DMS114 treated with DMSO at 0.1 percent for 48 hours (cell line): ENCODE measurements around the gene TEAD4.
A peak's percentile ranks its signal among the peaks of the same experiment; 100 is the strongest.
"Not testable (repeated sequence)": the region's sequence is repeated elsewhere in the genome, so short reads cannot be mapped to it uniquely, and the experiment has no call there.

Source experiments
- DNase-seq: peaks from one replicate; lab custom pipeline; 2025; ENCODE audit not compliant: unreplicated experiment; lab: John Stamatoyannopoulos, UW

Gene TEAD4

DNA sequence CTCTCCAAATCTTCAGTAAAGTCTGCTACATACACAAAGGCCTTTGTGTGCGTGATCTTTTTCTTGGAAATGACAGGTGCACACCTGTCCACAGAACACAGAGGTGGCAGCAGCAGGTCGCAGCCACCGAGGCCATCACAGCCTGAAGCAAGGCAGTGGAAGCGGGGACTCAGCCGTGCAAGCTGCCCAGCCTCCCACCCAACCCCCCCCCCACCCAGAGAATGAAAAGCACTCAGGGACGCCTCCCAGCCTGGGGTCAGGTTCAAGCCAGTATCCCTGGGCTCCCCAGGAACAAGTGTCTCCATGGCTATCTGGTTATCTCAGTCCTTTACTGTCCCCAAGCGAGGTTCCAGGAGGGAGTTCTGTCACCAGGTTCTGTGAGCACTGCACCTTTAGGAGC lies 86.8 kb downstream of the TEAD4 start:
- DNase-seq, result no peak

DNA sequence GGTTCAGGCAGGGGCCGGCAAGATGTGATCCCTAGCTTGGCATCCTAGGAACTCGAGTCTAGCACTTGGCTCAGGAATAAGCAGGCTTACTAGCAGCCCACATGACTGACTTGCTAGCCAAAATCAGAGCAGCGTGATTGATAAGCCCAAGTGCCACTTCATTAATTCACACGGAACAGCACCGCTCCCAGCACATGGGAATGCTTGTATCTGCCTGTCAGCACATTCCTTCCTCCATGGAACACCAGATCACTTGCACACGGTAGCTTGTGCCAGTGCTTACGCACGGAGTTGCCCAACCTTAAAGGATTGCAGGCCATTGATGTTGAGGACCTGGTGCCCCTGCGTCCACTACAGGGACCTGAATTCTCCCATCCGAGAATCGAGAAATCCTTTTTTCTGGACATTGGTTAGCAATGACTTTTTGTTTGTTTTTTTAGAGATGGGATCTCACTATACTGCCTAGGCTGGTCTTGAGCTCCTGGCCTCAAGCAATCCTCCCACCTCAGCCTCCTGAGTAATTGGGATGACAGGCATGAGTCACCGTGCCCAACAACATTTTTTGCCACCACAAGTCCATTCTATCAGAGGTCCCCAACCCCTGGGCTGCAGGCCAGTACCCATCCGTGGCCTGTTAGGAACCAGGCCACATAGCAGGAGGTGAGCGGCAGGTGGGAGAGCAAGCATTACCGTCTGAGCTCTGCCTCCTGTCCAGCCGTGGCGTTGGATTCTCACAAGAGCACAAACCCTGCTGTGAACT lies 87.4 kb downstream of the TEAD4 start:
- no peak for DNase-seq

DNA sequence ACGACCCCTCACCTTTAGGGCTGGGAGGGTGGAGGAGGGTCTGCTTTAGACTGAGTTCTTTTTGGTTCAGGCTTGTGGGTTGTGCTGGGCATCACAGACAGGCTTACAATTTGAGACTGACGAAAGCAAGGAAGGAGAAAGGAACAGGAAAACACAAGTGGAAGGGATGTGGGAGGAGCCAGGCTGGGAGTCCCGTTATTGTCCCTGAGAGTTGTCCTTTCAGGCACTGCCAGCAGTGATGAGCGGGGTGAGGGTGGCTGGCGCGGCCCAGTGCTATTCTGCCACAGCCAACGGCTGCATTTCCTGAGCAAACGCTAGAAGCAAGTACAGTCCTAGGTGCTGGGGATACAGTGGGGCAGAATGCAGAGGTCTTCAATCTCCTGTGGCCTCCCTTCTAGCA lies 88.8 kb downstream of the TEAD4 start:
- DNase-seq, result no peak

DNA sequence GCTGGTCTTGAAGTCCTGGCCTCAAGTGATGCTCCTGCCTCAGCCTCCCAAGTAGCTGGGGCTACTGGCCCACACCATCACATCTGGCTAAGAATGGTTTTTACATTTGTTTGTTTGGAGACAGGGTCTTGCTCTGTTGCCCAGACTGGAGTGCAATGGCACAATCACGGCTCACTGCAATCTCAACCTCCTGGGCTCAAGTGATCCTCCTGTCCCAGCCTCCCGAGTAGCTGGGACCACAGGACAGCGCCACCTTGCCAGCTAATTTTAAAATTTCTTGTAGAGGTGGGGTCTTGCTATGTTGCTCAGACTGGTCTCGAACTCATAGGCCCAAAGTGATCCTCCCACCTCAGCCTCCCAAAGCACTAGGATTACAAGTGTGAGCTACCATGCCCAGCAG lies 89.3 kb downstream of the TEAD4 start:
- DNase-seq, result no peak

DNA sequence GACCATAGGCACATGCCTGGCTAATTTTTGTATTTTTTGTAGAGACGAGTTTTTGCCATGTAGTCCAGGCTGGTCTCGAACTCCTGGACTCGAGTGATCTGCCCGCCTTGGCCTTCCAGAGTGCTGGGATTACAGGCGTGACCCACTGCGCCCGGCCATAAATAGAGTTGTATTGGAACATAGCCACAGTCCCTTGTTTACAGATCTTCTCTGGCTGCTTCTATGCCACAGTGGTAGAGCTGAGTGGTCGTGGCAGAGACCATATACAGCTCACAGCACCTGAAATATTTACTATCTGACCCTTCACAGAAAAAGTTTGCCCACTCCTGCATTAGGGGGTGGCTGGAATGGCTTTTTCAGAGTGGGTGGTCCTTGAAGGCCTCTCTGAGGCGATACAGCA lies 90.0 kb downstream of the TEAD4 start:
- no peak for DNase-seq

DNA sequence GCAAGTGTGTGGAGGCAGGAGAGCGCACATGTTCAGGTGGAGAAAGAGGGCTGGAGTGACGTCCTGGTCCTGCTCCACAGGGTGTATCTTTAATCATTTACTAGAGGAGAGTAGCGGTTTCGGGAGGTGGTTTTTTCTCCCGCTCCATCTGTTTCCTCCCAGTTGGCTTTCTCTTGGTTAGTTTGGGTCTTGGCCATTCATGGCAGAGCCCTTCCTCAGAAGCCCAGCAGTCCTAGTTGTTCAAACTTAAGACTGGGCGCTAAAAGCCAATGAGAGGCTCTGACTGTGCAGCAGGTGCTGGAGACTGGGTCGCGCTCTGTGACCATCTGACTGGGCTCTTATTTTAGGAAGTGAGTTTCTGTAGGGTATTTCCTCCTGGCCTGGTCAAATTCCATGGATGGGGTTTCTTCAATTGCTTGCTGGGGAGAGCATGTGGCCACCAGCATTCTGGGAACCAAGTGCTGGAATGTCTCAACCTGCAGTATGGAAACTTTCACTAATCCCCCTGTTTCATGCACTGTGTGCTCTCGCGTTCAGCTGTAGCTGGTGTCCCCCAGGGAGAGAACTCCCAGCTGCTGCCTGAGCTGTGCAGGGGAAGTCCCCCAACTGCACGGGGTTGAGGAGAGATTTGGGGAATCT lies 90.5 kb downstream of the TEAD4 start:
- no peak for DNase-seq

DNA sequence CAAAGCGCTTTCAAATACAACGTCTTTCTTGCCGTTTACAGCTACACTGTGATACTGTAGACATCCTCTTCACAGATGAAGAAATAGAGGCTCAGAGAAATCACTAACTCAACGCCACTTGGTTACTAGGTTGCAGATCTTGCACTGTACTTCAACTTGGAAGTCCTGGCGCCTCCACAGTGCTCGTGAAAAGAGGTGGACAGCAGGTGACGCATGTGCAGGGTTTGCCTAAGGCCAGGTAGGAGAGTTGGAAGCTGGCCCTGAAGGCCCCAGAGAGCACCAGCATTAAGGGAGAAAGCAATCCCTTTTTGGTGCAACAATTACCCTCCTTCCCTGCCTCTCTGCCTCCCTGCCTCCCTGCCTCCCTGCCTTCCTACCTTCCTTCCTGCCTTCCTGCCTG lies 95.2 kb downstream of the TEAD4 start:
- no peak for DNase-seq

DNA sequence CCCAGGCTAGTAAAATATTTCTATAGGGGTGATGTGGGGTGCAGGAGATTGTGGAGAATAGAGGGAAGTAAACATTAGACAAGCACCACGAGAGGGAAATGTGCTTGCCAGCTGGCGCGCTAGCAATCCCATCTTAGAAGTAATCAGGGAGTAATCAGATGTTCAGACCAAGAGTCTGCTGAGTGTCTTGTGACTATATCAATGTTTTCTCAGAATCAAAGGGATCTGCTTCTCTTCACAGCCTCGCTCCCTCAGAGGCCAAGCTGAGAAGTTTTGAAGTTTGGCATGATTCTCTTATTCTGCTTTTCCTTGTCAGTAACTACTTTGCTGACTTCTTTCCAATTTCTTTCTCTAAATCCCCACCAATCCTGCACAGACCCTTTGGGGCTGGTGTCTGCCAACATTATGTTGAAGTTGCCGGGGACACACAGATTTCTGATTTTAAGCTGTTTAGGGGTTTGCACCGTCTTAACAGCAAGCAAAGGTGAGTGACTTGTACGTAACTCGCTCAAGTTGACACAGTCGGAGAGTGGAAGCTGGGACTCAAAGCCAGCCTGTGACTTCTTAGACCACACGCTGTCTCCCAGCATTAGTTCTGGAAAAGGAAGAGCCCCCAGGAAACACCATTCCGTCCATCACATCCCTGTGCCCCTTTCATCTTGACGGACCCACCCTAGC lies 96.0 kb downstream of the TEAD4 start:
- DNase-seq, result no peak

DNA sequence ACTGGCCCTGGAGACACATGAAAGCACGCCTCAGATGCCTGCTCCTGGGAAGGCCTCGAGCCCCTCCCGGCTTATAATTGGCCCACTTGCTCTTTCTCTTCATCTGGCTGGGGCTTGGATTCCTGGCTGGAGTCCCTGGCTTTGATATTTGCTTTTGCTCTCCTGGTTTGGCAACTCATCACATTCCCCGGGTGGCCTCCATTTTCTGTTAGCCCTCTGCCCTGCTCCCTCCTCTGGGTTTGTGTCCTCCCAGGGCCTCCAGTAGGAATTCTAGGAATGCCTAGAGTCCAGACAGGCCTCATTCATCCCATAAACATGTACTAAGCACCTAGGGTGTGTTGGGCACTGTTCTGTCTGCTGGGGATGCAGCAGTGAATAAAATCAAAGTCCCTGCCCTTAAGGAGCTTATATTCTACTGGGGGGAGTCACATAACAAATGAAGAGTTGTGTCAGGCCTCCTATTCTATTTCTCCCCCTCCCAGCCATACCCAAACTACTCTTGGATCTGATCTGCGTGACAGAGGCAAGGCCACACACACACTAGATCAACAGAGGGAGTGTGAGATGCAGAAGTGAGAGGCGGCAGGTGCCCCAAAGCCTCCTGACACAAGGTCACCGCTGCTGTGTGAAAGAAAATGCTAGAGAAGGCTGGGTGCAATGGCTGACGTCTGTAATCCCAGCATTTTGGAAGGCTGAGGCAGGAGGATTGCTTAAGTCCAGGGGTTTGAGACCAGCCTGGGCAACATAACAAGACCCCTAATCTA lies 96.7 kb downstream of the TEAD4 start:
- DNase-seq, result no peak

DNA sequence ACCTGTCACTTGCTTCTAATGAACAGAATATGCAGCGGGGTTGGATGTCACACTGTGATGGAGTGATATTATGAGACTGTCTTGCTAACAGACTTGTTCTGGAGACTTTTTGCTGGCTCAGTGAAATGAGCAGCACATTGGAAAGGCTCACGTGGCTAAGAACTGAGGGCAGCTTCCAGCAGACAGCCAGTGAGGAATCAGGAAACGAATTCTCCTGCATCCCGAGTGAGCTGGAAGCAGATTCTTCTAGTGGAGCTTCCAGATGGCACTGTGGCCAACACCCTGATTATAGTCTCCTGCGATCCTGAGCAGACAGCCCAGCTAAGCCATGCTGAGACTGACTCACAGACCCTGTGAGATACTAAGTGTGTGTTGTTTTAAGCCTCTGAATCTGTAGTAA lies 101.9 kb downstream of the TEAD4 start:
- no peak for DNase-seq

DNA sequence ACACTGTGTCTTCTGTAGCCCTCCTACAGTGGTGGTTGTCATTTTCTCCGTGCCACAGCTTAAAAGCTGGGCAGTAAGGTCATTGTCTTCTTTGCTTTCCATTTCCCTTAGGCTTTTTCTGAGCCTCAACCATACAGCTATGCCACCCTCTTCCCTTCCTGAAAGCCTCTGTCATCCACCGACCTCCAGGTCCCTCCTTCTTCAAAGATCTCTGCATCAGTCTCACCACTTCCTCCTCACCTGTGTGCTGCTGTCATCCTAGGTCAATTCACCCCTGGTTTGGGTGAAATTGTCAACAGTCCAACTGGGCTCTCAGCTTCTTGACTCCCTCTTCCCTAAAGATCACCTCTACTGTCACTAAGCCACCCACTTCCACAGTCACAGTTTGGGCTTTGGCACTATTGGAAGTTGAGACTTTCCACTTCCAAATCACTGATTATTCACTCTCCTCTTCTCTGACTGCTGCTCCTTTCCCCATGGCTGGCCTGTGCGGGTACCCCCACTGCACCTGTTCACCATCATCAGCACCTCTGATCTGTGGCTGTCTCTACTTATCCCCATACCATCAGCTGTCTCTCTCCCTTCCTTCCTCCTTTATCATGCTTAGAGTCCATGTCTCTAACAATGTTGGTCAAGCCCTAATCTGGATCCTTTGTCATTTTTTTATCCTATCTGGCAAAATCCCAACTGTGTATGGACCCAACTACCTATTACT lies 102.5 kb downstream of the TEAD4 start:
- no peak for DNase-seq

DNA sequence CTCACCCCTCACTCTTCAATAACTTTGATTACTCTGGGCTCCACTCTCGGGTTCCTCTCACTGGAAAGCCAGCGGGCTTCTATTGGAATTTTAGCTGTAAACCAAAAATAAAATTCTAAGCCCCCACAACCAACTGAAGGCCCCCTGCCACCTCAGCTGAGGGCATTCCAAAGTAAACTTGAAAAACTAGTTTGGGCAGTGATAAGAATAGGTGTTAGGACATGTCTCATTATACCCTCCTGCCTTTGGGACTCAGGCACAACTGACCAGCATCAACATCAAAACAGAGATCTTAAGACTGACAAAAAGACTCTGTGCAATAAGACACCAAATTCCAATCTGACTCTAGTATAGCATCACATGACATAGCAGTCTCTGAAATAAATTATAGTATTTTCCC lies 106.1 kb downstream of the TEAD4 start:
- DNase-seq, result no peak

DNA sequence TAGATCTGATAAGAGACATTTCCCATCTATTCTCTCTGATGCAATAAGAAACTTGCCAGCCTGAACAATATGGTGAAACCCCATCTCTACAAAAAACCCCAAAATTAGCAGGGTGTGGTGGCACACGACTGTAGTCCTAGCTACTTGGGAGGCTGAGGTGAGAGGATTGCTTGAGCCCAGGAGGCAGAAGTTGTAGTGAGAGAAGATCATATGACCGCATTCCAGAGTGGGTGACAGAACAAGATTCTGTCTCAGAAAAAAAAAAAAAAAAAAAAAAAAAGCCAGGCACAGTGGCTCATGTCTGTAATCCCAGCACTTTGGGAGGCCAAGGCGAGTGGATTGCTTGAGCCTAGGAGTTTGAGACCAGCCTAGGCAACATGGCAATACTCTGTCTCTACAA lies 106.6 kb downstream of the TEAD4 start:
- not testable (repeated sequence) for DNase-seq

DNA sequence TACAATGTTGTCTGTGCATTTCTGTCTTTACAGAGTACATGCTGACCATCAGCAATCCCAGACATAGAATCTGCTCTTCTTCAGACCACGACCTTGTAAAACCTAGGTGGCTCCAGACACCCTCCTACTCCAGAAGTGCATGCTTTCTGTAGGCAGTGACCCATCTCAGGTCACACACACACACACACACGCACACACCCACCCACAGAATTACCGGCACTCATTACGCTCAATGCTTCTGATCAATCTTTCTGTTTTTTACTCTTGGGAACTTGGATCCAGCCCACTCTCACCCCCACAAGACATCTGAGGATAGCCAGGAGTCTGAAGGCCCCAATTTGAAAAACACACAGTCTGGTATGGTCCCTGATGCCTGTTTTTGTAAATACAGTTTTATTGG lies 110.5 kb downstream of the TEAD4 start:
- DNase-seq, result no peak

DNA sequence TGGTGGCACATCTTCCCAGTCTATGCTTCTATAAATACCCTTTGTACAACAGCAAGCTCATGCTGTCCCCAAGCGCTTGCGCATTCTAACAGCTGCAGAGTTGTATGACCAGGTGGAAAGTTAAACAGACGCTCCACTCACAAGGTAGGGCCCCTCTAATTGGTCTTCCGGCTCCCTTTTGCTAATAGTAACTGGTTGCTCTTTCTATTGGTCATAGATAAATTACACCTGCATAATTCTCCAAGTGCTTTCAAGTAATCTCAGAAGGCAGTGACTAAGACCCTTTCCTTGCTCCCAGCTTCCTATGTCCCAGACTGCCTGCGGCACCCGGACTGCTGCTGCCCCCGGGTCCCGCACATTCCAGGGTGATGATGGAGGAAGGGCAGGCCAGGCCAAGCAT lies 111.9 kb downstream of the TEAD4 start:
- DNase-seq, result no peak

DNA sequence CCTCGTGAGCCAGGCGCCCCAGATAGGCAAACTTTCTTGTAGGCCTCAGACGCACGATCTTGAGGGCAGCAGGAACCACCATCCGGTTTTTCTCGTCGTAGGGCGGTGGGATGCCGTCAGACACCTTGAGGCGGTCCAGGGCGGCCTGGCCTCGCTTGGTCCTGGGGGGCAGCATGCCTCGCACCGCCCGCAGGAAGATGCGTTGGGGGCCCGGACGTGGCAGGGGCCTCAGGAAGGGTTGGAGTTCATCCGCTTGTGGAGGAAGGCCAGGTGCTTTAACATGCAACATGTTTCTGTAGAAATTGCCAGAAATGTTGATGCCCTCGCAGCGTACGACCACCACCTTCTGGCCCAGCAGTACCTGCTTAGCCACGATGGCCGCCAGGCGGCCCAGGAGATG lies 112.5 kb downstream of the TEAD4 start:
- no peak for DNase-seq

DNA sequence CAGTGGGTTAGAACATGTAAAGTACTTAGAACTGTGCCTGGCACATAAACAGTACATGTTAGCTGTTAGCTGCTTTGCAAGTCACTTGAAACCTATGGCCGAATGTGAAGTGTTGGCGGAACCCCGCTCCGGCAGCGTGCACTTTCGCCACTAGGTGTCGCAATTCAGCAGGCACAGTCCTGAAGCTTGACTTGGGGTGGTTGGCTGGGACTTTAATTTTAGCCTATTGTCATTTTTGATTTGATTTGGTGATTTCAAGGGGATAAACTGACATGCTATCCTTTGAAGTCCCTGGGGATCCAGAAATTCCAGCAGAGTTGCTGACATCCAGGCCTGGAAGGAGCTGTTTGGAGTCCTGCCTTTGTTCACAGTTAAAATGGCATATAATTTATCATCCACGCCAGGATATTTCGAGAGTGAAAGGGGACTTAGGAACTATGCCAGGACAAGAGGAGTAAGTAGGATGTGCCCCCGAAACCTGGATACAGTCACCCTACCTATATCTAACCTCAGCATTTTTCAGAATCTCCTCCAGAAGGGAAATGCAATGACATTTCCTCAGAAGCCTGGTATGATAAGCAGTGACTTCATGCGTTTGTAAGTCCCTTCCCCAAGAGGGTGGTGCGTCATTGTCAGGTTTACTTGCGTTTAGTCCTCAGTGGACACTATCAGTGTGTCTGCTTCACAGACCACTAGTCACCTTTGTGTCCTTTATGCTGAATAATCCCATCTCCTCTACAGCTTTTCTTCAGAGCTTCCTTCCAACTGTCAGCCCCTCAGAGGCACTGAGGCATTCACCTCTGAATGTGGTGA lies 114.4 kb downstream of the TEAD4 start:
- DNase-seq, result peak; percentile 63

DNA sequence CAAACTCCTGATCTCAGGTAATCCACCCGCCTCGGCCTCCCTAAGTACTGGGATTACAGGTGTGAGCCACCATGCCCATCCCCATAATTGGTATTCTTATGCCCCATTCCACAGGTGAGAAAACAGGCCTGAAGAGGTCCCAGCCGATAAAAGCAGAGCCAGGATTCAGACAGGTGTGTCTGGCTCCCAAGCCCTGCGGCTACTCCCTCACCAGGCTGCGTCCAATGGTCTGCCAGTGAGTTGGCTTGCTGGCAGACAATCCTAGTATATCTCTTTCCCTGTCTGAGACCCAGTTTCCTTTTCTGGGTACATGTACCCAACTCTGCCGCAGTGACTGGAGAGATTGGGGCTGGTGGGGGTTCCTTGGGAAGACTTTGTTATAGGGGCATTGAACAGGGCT lies 116.1 kb downstream of the TEAD4 start:
- no peak for DNase-seq

DNA sequence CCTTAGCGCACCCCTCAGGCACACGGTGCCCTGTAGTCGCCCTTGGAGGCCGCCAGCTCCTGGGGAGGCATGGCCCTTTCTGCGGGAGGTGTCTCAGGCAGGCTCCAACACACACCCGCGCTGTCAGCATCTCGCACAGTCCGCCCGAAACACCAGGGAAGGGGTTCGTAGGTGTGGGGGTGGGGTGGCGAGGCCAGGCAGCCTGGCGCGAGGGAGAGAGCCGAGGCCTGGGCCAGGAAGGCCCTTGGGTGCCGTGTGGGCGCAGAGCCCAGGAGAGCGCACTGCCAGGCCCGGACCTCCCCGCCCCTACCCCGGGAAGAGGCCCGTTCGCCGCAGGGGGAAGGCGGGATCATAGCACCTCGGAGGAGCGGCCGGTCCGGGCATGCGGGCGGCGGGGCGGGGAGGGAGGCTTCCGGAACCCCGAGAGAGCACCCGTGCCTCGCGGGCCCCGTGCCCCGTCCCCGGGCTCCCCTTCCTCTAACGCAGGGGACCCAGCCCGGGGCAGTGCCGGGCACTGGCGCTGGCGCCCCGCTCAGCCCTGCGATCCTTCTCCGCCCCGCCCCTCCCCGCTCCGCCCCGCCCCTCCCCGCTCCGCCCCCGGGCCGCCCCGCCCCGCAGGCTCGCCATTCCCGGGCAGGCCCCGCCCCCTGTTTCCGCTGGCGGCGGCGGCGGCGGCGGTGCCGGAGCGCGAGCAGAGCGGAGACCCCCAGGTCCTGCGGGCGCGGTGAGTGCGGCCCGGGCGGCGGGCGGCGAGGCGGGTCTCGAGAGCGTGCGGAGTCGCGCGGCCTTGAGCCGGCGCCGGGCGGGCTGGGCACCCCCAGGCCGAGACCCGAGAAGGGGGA lies 117.8 kb downstream of the TEAD4 start, which contains the start of gene TSPAN9:
TSS of gene TSPAN9 (plus strand) at position 650 of the 842 bp plus-strand sequence. CDS start 123,815 bp downstream, outside the sequence.
- DNase-seq, result peak; percentile 35
